ENCODE measurements around the gene UTF1.

UTF1 gene

DNA sequence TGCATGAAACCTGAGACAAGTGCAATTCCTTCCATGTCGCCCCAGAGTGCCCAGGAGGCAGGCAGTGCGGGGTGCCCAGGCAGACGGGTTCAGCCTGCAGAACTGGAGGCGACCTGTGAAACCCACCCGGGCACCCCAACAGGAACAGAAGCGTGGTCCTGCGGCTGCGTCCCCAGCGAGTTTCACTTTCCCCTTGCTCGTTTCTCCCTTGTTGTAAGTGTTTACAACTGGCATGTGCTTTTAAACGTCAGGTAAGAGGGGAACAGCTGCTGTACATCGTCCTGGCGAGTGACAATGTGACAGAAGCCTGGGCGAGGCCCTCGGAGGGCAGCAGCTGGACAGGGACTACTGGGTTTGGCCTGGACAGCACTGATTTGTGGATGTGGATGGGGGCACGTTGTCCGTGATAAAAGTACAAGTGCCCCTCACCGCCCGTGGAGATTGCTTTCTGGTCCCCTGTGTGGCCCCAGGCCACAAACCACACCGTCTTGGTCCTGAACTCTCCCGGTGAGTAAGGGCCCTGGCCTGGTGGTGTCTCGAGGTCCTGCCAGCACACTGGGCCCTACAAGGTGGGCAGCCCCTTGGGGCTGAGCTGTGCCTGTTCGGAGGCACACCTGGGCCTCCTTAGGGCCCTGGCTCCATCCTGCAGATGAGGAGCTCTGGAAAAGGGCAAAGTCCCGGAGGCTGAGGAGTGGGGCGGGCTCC, 11.6 kb downstream of the UTF1 start:
- peak; percentile 81 for FAIRE-seq
- DNase-seq (ENCODE audit: insufficient read length, low spot score), result no peak
- TF ChIP-seq POLR2AphosphoS5 (IDR thresholded peaks at IDR 0.05; ENCODE audit: low read depth, low read length) (no peak), POLR2A (IDR thresholded peaks at IDR 0.05; ENCODE audit: low read depth, low read length) (no peak), SPI1 (IDR thresholded peaks at IDR 0.05; ENCODE audit: low read depth, low read length) (no peak), TAF1 (IDR thresholded peaks at IDR 0.05; ENCODE audit: low read depth, low read length) (no peak), PAX5 (IDR thresholded peaks at IDR 0.05; ENCODE audit: insufficient read depth, low read length, severe bottlenecking) (no peak), POU2F2 (IDR thresholded peaks at IDR 0.05; ENCODE audit: low read depth, low read length) (no peak)

DNA sequence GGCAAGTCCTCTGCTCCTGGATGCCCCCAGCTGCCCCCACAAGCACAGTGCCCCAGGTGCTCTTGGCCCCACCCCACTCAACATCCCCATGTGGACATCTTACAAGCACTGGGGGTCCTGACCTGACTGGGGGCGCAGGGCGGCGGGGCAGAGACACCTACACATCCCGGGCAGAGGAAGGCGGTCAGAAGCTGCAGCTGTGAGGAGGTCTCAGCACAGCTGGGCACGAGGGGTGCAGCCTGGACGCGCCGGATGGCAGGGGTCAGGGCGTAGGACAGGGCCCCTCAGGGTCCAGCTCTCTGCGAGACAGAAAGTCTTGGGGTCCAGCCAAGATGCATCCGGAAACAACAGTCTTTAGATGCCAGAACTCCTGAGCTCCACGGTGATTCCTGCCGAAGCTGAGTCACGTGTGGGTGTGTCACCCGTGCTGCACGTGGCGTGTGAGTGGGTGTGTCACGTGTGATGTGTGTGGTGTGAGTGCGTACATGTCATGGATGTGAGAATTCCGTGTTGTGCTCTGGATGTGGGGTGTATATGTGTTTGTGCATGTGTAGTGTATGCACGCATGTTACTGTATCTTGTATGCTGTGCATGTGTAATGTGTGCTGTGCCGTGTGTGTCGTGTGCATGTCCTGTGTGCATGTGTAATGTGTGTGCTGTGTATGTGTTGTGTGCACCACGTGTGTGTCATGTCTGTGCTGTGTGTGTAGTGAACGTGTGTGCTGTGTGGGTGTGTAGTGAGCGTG, 12.8 kb downstream of the UTF1 start:
- FAIRE-seq (peak; percentile 81), DNase-seq (ENCODE audit: insufficient read length, low spot score) (no peak)
- no peak for TF ChIP-seq TAF1 (IDR thresholded peaks at IDR 0.05; ENCODE audit: low read depth, low read length)
- TF ChIP-seq POU2F2 (IDR thresholded peaks at IDR 0.05; ENCODE audit: low read depth, low read length), result no peak
- TF ChIP-seq PAX5 (IDR thresholded peaks at IDR 0.05; ENCODE audit: insufficient read depth, low read length, severe bottlenecking), result no peak
- TF ChIP-seq SPI1 (IDR thresholded peaks at IDR 0.05; ENCODE audit: low read depth, low read length), result no peak
- no peak for TF ChIP-seq POLR2A (IDR thresholded peaks at IDR 0.05; ENCODE audit: low read depth, low read length)
- TF ChIP-seq POLR2AphosphoS5 (IDR thresholded peaks at IDR 0.05; ENCODE audit: low read depth, low read length), result no peak

DNA sequence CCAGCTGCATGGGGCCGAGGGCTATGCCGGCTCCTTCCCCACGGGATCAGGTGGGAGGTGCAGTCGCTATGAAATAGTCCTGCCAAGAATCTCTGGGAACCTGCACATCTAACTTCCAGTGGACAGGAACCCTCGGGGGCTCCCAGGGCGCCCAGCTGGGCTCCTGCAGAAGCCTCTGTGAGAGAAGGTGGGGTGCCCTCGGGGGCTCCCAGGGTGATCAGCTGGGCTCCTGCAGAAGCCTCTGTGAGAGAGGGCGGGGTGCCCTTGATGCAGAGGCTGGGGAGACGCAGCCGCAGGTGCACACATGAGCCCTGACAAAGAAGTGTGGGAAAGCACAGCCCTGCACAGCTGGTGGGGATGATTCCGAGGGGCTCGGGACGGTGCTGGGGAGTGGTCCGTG, 13.6 kb downstream of the UTF1 start:
- no peak for FAIRE-seq
- TF ChIP-seq SPI1 (IDR thresholded peaks at IDR 0.05; ENCODE audit: low read depth, low read length) (no peak), POLR2A (IDR thresholded peaks at IDR 0.05; ENCODE audit: low read depth, low read length) (no peak), POLR2AphosphoS5 (IDR thresholded peaks at IDR 0.05; ENCODE audit: low read depth, low read length) (no peak), TAF1 (IDR thresholded peaks at IDR 0.05; ENCODE audit: low read depth, low read length) (no peak), PAX5 (IDR thresholded peaks at IDR 0.05; ENCODE audit: insufficient read depth, low read length, severe bottlenecking) (no peak)

DNA sequence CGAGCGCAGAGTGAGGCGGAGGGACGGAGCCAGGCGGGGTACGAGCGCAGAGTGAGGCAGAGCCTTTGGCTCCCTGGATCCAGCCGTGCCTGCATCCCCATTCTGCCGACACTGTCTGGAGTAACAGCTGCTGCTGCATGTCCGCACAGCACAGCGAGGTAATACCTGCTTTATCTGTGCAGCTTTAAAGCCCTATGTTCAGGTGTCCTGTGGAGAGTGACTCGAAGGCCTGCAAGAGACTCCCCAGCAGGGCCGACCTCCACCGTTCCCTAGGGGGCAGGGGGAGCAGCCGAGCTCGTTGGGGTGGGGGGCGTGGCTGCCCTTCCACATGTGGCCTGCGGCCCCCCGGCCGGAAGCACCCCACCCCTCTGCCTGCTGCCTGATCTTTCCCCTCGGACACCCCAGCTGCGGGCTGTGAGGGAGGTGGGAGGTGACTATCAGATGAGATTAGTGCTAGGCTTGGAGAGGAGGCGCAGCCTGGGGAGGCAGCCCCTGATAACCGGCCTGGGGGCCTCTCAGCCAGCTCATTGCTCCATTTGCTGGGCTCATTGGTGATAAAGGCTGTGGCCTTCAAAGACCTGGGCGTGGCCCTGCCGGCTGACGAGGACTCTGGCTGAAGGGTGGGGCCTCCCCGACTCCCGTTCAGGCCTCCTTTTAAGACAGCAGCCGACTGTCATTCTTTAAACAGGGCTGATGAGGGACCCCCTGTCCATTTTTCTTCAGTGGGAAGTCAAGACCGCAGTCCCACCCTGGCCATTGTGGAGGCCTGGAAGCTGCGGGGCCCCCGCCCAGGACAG, 15.6 kb downstream of the UTF1 start:
- FAIRE-seq, result no peak
- no peak for DNase-seq (ENCODE audit: insufficient read length, low spot score)
- TF ChIP-seq PAX5 (IDR thresholded peaks at IDR 0.05; ENCODE audit: insufficient read depth, low read length, severe bottlenecking) (no peak), POLR2AphosphoS5 (IDR thresholded peaks at IDR 0.05; ENCODE audit: low read depth, low read length) (no peak), POU2F2 (IDR thresholded peaks at IDR 0.05; ENCODE audit: low read depth, low read length) (no peak), SPI1 (IDR thresholded peaks at IDR 0.05; ENCODE audit: low read depth, low read length) (no peak), TAF1 (IDR thresholded peaks at IDR 0.05; ENCODE audit: low read depth, low read length) (no peak), POLR2A (IDR thresholded peaks at IDR 0.05; ENCODE audit: low read depth, low read length) (no peak)

More for the DNA sequence above, 13.6 kb downstream of the UTF1 start:
- no peak for DNase-seq (ENCODE audit: insufficient read length, low spot score)

DNA sequence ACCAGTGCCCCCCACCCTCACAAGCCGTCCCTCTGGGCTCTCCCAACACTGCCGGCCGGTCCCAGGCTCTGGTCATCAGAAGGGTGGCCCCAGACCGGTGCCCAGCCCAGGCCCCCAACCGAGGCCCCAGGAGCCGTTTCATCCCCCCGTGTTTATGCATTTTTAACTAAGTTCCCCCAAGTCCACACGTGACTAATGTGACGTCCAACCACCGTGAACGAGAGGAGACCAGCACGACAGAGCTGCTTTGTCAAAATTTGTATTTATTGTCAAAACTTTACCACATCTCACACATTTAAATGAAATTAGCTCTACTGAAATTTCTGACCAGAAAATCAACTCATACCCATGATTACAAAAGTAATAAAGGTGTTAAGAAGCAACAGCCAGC, 16.2 kb downstream of the UTF1 start:
- no peak for FAIRE-seq

DNA sequence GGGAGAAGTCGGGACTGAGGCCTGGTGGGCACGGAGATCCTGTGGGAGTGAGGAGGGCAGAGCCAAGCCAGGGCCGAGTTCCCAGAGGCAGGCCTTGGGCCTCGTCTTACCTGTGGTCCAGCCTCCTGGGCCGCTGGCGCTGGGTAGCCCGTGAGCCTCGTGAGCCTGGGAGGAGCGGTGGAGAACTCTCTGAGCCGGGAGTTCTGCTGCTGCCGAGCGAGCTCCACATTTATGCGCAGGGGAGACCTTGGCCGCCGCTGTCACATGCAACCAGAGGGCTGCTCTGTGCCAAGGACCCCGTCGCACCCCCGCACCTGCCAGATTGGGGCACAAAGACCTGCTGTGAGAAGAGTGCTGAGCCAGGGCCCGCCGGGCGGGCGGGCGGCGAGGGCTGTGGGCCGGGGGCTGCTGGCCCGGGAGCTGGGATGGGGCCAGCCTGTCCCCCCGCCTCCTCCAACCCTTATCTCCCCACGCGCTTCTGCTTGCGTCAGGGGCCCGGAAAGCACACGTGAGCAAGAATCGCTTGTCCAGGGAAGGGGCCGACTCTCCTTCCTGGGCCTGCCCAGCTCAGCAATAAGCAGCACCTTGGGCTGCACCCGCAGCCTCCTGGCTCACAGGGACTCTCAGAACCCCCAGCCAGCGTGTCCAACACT, 17.8 kb downstream of the UTF1 start:
- FAIRE-seq (no peak), DNase-seq (ENCODE audit: insufficient read length, low spot score) (no peak)
- no peak for TF ChIP-seq POLR2A (IDR thresholded peaks at IDR 0.05; ENCODE audit: low read depth, low read length)
- TF ChIP-seq POU2F2 (IDR thresholded peaks at IDR 0.05; ENCODE audit: low read depth, low read length), result no peak
- TF ChIP-seq POLR2AphosphoS5 (IDR thresholded peaks at IDR 0.05; ENCODE audit: low read depth, low read length), result no peak
- no peak for TF ChIP-seq PAX5 (IDR thresholded peaks at IDR 0.05; ENCODE audit: insufficient read depth, low read length, severe bottlenecking)
- no peak for TF ChIP-seq TAF1 (IDR thresholded peaks at IDR 0.05; ENCODE audit: low read depth, low read length)
- TF ChIP-seq SPI1 (IDR thresholded peaks at IDR 0.05; ENCODE audit: low read depth, low read length), result no peak

More for the DNA sequence above, 16.2 kb downstream of the UTF1 start:
- DNase-seq (ENCODE audit: insufficient read length, low spot score), result no peak
- no peak for TF ChIP-seq TAF1 (IDR thresholded peaks at IDR 0.05; ENCODE audit: low read depth, low read length)
- TF ChIP-seq POU2F2 (IDR thresholded peaks at IDR 0.05; ENCODE audit: low read depth, low read length), result no peak
- no peak for TF ChIP-seq POLR2AphosphoS5 (IDR thresholded peaks at IDR 0.05; ENCODE audit: low read depth, low read length)
- TF ChIP-seq POLR2A (IDR thresholded peaks at IDR 0.05; ENCODE audit: low read depth, low read length), result no peak

DNA sequence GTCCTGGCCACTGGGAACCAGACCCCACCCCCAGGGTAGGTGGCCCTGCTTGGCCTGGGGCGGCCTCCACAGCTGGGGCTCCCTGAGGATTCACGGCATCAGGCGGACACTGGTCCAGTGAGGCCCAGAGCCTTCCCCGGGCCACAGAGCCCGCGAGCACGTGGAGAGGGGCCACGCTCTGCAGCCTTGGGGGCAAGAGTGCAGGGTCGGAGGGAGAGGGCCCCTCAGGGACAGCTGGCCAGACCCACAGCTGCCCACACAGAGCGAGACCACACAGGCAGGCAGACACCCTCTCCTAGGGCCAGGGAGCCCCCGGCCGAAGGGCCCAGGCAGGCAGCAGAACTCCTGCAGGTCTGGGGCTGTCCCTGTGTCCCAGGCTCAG, 18.3 kb downstream of the UTF1 start:
- no peak for TF ChIP-seq POU2F2 (IDR thresholded peaks at IDR 0.05; ENCODE audit: low read depth, low read length)
- TF ChIP-seq PAX5 (IDR thresholded peaks at IDR 0.05; ENCODE audit: insufficient read depth, low read length, severe bottlenecking), result no peak
- no peak for TF ChIP-seq POLR2A (IDR thresholded peaks at IDR 0.05; ENCODE audit: low read depth, low read length)
- TF ChIP-seq TAF1 (IDR thresholded peaks at IDR 0.05; ENCODE audit: low read depth, low read length), result no peak
- no peak for TF ChIP-seq POLR2AphosphoS5 (IDR thresholded peaks at IDR 0.05; ENCODE audit: low read depth, low read length)
- TF ChIP-seq SPI1 (IDR thresholded peaks at IDR 0.05; ENCODE audit: low read depth, low read length), result no peak
- no peak for FAIRE-seq

DNA sequence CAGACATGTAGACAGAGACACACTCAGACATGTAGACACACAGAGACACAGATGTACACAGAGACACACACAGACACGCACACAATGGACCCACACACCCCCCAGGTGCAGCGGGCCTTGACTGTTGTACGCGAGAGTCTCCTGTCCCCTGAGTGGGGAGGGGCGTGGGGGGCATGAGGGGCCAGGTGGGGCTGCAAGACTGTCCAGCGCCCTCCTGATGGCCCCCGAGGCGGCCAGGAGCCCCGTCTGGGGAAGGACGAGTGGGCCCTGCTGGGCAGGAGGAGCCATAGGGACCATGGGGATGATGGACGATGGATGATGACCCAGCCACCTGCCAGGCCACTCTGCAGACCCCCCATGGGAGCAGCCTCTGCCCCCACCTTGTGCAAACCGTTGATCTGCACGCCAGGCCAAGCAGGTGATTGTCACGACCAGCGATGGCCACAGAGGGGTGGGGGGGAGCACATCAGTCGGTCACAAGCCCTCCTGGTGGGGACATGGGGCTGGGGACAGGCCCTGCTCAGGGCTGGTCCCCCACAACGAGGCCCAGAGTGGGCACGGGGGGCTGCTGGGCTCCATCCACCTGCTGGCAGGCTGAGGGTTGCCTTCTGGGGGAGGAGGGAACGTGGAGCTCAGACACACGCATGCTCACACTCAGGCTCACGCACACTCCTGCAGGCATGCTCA, 19.2 kb downstream of the UTF1 start:
- no peak for TF ChIP-seq POLR2A (IDR thresholded peaks at IDR 0.05; ENCODE audit: low read depth, low read length)
- FAIRE-seq (no peak), DNase-seq (ENCODE audit: insufficient read length, low spot score) (no peak)

More for the DNA sequence above, 18.3 kb downstream of the UTF1 start:
- no peak for DNase-seq (ENCODE audit: insufficient read length, low spot score)
